Embryonic facial prominence (tissue), 1 donor: ENCODE measurements around the gene SERPINB13.

Source experiments
- DNase-seq: peaks from one replicate; pipeline ENCODE4 v3.0.0-alpha.2; 2016; ENCODE audit errors: extremely low spot score

The SERPINB13 gene

GRCh38 chr18:63646936-63647335 lies 59.8 kb downstream of the SERPINB13 start:
- no peak for DNase-seq

GRCh38 chr18:63648241-63648640 lies 61.1 kb downstream of the SERPINB13 start:
- DNase-seq: no peak
